GM18951 (cell line): Measurements from ENCODE around the gene TMEM135.

Experiments used
- POLR2A ChIP-seq: IDR thresholded peaks from 4 replicates; pipeline ENCODE4 v1.6.1; 2011; ENCODE audit warnings: mild to moderate bottlenecking; ENCODE audit not compliant: insufficient read length, insufficient read depth; ENCODE audit errors: extremely low read depth
- in situ Hi-C: fragments of 300-500 bp; cut with MboI; formaldehyde crosslinking; loops from one replicate; pipeline ENCODE4 v1.12.0; 2022; ENCODE audit warnings: low sequenced_read_pairs, mixed read lengths, inconsistent platforms; ENCODE audit not compliant: unreplicated experiment

TMEM135 gene

GRCh38 chr11:87296627-87297026 is 258.9 kb downstream of the TMEM135 start:
- in situ Hi-C loops = loop anchor here (25.0 kb wide), 1 partner anchor 359 kb away; no protein-coding TSS in a partner anchor

GRCh38 chr11:87298155-87298554 is 260.4 kb downstream of the TMEM135 start:
- in situ Hi-C loops = loop anchor here (25.0 kb wide), 1 partner anchor 361 kb away; no protein-coding TSS in a partner anchor
- no peak for TF ChIP-seq POLR2A

More at GRCh38 chr11:87296627-87297026, 258.9 kb downstream of the TMEM135 start:
- TF ChIP-seq POLR2A = no peak

GRCh38 chr11:87299041-87299481 is 261.3 kb downstream of the TMEM135 start:
- no peak for TF ChIP-seq POLR2A
- in situ Hi-C loops = loop anchor here (25.0 kb wide), 1 partner anchor 362 kb away; no protein-coding TSS in a partner anchor

GRCh38 chr11:87300640-87301380 is 263.1 kb downstream of the TMEM135 start:
- no peak for TF ChIP-seq POLR2A
- in situ Hi-C loops = no loop called here

- in situ Hi-C loops = no loop called here
- no peak for TF ChIP-seq POLR2A
Measured at GRCh38 chr11:87301785-87302540, 264.2 kb downstream of the TMEM135 start.

GRCh38 chr11:87304412-87304811 is 266.7 kb downstream of the TMEM135 start:
- in situ Hi-C loops = no loop called here
- TF ChIP-seq POLR2A = no peak

- in situ Hi-C loops = no loop called here
- no peak for TF ChIP-seq POLR2A
Measured at GRCh38 chr11:87306262-87306851, 268.6 kb downstream of the TMEM135 start.

GRCh38 chr11:87307101-87307500 is 269.4 kb downstream of the TMEM135 start:
- in situ Hi-C loops = no loop called here
- no peak for TF ChIP-seq POLR2A

- in situ Hi-C loops = no loop called here
- TF ChIP-seq POLR2A = no peak
Measured at GRCh38 chr11:87315229-87315628, 277.5 kb downstream of the TMEM135 start.

GRCh38 chr11:87316491-87316890 is 278.8 kb downstream of the TMEM135 start:
- in situ Hi-C loops = no loop called here
- no peak for TF ChIP-seq POLR2A

- in situ Hi-C loops = no loop called here
- no peak for TF ChIP-seq POLR2A
Measured at GRCh38 chr11:87317441-87317840, 279.7 kb downstream of the TMEM135 start.

GRCh38 chr11:87320123-87320522 is 282.4 kb downstream of the TMEM135 start:
- TF ChIP-seq POLR2A = no peak
- in situ Hi-C loops = no loop called here

GRCh38 chr11:87322568-87322967 is 284.8 kb downstream of the TMEM135 start:
- in situ Hi-C loops = no loop called here
- no peak for TF ChIP-seq POLR2A
